Measurements from ENCODE around the gene TECPR1.

Gene TECPR1

DNA sequence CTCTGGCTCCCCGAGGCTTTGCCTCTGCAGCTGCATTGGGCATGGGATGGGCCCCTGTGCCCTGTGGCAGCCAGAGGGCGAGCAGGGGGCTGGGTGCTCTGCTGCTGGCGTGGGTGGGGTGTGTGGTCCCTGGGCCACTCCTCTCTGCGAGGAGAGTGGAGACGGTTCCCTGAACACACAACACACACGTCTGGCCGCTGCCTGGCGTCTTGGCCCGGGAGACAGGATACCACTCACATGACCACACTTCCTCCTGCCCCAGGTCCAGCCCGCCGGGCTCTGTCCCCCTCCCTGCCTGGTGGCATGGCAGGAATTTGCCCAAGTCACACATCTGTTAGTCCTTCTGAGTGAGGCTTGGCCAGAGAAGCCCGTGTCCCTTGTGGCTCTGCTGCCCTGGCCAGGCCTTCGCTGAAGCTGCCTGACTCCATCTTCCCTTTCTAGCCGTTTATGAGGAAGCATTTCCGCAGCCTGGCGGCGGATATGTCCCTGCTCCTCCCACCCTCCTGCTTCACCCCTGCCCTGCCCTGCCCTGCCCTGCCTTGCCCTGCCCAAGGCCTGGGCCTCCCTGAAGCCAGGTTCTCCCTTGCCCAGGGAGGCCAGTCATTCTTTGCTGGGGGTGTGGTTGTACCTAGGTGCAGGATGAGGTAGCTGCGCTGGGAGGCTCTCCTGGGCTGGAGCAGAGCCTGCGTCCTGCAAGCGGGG is 32.5 kb upstream of the TECPR1 start:
- no peak for FAIRE-seq

DNA sequence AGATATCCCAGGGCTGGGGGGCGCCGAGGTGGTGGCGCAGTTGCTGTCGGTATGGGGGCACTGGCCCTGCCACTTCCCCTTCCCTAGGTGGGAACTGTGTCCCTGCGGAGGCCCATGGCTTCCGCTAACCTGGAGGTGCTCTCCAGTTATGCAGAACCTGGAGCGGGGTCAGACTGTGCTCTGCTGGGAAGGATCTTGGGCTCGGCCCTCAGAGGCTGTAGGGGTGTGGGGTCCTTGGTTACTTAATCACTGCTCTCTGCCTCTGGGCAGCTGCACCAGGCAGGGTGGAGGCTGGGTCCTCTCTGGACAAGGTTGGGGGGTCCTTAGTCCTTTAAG is 31.8 kb upstream of the TECPR1 start:
- no peak for FAIRE-seq

DNA sequence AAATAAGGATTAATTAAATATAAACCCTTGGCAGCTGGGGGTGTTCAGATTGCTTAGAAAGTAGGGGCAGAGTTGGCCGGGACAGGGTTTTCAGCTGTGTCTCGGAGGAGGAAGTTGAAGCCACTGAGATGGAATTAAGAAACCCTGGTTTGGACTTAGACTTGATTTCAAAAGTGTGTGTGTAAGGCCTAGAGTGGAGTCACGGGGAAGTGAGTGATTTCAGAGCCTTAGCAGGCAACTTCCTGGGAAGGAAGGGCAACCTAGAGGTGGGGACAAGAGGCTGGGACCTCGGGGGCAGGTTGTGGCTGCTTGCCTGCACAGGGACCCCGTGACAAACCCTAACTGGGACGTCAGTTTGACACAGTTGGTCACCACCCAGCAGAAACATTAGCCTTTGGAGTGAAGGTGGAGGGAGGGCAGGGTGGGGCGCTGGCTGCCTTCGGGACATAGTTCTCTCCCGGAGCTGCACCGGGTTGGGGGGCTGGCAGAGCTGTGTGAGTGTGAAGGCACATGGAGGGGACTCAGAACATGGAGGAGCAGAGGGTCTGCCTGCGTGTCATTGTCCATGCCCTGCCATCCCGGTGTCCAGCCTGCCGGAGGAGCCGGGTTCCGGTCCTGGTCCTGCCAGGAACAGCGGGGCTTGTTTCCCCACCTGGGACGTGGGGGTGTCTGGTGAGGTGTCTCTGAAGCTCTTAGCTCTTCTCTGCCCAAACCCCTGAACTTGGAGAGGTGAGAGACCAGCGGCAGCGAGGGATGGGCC is 31.3 kb upstream of the TECPR1 start:
- FAIRE-seq = no peak

DNA sequence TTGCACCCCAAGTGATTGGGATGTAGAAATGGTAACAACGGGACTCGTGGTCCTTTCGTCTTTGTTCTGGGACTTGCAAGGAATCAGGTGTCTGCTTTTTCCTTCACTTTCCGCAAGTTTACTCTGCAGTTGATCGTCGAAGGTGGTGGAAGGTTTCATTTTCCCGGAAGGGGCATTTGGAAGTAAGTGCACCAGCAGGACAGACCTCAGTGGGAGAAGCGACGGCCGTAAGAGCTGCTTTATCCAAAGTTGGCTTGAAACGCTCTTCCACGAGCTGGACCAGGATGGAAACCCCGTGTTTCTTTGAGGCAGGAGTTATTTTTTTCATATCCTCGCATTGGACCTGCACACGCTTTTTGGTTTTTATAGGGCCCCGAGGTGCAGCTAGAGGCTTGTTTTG is 30.7 kb upstream of the TECPR1 start:
- FAIRE-seq = no peak

DNA sequence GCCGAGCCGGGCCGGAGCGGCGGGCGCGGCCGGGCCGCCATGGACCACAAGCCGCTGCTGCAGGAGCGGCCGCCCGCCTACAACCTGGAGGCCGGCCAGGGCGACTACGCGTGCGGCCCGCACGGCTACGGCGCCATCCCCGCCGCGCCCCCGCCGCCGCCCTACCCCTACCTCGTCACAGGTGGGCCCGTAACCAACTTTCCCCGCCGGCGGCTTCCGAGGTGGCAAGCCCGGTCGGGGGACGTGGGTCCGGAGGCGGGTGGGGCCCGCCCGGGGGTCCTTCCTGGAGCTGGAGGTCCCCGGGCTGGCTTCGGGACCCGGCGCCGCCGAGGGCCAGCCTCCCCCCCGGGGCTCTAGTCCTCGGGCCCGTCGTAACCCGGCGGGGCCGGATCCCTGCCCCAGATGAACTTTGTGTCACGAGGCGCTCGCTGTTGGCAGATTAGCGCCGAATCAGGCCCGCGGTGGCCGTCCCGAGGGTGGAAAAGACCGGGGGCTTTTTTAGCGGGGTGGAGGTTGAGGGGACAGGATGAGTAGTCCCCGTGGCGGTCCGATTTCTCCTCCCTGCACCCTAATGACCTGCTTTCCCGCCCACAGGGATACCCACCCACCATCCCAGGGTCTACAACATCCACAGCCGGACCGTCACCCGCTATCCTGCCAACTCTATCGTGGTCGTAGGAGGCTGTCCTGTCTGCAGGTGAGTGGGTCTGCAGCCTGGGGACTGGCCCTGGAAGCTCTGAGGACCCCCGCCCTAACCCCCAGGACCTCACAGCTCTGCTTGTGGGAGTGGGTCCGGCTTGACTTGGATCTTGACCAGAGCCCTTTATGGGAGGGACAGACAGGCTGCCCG is 29.9 kb upstream of the TECPR1 start:
- FAIRE-seq = no peak

DNA sequence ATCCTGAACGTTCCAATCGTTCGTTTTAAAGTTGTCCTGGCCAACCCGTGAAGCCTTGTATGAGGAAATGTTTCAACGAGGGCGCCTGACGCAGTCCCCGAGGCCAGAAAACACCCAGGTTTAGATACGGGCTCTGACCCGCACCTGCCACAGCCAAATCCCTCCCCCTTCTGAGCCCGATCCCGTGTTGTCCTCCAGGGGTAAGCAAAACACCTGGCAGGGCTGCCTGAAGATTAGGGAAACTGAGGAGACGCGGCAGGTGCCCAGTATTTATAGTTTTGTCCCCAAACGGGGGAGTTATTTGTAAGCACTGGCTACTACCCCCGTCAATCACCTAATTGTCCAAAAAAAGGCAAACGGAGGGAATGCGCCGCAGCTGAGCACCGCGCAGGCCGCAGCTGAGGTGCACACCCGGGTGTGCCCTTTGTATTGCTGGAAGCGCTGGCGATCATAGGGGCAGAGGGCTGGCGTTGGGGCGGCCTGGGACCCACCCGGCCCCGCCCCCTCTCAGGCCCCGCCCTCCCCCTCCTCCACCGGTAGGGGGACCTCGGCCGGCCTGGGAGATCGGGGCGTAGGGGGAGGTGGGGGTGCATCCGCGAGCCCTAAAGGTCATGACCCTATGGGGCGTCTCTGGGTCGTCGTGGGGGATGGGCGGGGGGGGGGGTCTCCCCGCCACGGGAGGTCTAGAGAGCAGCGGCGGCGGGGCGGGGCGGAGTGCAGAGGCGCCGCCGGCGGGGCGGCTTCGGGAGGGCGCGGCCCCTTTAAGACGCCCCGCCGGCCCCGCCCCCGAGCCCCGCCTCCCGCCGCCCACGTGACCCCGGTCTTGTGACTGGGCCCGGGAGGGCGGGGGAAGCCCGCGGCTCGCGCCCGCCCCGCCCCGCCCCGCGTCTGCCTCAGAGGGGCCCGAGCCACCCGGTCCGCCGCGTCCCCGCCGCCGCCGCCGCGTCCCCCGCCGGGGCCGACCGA is 29.0 kb upstream of the TECPR1 start, which contains the start of gene BRI3:
TSS of gene BRI3 (plus strand) at position 896 of the 966 bp plus-strand sequence. CDS start 110 bp downstream, outside the sequence.
- peak; percentile 43 for FAIRE-seq

DNA sequence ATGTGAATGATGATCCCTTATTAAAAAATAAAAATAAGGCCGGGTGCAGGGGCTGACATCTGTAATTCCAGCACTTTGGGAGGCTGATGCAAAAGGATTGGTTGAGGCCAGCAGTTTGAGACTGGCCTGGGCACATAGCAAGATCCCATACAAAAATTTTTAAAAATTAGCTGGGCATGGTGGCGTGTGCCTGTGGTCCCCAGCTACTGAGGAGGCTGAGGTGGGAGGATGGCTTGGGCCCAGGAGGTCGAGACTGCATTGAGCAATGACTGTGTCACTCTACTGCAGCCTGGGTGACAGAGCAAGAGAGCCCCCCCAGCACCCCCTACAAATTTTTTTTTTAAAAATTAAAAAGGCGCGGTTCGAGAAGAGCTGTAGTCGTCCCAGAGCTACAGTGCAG is 28.3 kb upstream of the TECPR1 start:
- no peak for FAIRE-seq

DNA sequence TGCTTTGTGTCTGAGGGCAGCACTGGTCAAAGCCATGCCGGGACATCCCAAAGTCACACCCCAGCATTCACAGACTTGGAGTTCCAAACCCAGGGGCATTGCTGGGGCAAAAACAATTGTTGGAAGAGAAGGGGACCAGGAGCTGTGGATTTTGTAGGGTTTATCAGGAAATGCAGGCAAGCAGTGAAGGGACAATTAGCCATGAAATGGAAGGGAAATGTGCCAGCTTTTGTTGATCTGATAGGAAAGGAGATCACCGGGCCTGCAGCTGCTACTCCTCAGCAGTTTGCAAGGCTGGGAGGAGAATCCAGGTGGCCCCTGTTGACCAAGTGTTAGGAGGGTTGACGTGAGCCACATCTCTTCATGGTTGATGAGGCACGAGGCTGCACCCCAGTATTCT is 26.9 kb upstream of the TECPR1 start:
- no peak for FAIRE-seq

DNA sequence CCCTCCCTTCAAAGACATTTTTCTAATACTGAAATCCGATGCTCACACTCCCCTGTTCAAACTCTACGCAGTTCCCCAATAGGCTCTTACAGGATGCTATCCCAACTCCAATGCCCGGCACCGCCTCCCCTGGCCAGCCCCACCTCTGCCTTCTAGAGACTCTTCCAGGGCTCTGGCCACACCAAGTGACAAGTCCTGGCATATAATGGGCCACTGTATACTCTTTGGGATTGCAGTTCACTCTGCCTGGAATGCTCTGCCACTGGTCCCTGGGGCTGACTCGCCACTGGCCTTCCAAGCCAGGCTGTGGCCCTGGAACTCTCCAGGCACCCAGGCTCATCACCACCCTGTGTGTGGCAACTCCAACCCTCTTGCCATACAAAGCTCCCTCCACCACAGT is 26.4 kb upstream of the TECPR1 start:
- FAIRE-seq = no peak

DNA sequence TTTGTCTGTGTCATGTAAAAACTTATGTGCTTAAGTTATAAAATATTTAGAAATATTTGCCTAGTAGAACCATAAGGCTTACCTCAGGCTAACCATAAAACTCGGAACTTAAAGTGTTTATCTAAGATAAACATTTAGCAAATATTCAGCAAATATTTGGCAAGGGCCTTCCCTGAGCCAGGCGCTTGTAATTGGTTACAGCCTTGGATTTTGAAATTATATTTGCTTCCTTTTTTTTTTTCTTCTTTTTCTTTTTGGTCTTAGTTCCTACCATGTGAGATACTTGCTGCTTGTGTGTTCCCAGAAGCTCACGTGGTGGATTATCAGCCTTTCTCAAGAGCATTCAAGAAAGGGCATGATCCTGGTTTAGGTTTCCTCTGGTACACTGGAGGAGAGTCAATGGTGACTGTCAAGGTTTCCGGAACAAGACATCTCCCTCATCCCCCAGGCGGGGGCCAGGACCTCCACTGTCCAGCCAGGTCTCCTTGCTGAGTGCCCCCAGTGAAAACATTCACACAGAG is 24.3 kb upstream of the TECPR1 start:
- peak; percentile 27 for FAIRE-seq

DNA sequence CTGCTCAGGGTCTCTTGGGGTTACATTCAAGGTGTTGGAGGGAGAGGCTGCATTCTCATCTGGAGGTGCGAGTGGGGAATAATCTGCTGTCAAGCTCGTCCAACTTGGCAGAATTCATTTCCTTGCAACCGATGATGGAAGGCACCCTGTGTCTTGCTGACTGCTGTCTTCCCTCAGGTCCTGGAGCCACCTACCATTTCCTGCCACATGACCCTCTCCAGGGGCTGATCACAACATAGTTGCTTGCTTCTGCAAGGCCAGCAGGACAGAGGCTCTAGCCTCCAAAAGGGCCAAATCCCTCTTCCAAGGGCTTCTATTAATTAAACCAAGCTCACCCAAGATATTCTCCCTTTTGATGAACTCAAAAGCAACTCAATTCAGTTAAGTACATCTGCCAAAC is 15.3 kb upstream of the TECPR1 start:
- FAIRE-seq = no peak

DNA sequence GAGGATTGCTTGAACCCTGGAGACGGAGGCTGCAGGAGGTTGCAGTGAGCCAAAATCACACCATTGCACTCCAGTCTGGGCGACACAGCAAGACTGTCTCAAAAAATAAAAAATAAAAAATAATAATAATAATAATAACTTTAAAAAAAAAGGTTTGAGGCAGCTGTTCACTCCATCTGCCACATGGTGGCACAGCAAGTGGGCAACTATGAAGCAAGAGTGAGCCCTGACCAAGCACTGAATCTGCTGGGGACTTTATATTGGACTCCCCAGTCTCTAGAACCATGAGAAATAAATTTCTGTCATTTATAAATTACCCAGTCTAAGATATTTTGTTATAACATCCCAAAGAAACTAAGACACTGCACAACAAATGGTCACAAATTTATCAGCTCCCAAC is 14.8 kb upstream of the TECPR1 start:
- no peak for FAIRE-seq

DNA sequence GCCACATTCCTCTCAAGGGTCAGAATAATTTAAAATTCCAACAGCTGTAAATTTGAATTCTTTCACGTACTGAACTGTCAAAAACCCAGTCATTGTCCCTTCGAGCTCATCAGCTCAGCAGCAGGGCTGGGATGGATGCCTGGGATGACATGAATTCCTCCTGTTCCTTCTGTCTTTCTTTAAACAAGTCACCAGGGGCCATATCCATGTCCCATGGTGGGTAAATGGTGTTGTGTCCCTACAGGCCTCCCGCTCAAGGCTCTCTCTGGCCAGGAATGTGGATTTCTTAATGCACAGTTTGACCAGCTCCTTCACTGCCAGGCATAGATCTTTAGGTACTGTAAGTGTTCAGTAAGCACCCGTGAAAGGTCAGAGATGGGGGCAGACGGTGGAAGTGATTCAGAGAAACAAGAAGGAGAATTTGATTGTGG is 13.8 kb upstream of the TECPR1 start:
- FAIRE-seq = no peak

DNA sequence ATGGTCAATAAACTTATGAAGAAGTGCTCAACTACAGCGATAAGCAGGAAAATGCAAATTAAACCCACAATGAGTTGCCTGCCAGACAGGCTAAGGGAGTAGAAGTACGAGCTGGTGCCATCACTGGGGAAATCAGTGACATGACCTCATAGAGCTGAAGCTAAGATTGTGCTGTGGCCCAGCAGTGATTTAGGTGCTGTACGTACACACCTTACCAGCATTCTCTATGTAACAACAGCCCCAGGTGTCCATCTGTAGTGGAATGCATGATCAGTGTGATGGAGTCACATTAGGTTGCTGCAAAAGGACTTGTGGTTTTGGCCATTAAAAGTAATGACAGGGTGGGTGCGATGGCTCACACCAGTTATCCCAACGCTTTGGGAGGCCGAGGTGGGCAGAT is 5.7 kb upstream of the TECPR1 start:
- no peak for FAIRE-seq

DNA sequence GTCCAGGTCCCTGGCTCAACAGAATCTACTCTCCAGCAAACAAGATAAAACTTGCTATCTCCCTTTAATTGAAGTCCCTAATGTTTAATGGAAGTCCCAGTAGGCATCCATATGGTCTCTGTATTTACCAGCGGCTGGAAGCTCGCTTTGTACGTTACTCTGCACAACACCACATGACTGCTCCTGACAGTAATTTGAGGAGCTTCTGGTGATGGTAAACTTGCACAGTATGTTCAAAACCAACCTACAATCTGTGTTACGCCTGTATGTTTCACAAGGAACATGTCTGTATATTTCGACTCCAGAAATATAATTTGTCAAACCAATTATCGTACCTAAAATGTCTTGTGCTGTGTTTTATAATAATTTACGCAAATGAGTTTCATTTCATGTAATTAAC is 4.4 kb upstream of the TECPR1 start:
- FAIRE-seq = no peak

DNA sequence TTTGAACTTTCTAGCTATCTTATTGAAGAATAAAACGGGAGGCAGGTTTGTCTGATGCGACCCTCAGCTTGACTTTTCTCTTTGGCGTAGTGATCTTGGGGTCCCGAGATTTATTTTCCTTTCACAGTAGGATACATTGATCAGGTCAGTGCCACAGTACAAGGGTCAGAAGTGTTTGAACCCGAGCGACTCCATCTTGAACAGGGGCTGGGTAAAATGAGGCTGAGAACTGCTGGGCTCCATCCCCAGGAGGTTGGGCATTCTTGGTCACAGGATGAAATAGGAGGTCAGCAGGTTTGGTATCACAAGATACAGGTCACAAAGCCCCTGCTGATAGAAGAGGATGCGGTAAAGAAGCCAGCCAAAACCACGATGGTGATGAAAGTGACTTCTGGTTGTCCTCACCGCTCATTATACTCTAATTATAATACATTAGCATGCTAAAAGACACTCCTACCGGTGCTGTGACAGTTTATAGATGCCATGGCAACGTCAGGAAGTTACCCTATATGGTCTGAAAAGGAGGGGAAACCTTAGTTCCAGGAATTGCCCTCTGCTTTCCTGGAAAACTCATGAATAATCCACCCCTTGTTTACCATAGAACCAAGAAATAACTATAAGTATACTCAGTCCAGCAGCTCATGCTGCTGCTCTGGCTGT is 3.0 kb upstream of the TECPR1 start:
- no peak for FAIRE-seq

DNA sequence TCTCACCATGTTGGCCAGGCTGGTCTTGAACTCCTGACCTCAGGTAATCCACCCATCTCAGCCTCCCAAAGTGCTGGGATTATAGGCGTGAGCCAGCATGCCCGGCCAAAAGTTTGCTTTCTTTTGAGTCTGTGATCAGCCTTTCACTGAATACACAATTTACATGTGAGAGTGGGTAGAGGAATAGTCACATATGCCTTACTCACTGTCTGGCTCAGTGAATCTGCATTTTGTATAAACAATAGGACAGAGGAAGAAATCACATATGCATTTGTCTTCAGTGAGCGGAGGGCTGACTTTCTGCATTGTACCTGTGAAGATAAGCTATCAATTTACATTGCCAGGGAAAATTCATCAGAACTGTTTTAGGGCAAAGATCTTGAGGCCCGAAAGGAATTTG is 2.5 kb upstream of the TECPR1 start:
- FAIRE-seq = no peak

DNA sequence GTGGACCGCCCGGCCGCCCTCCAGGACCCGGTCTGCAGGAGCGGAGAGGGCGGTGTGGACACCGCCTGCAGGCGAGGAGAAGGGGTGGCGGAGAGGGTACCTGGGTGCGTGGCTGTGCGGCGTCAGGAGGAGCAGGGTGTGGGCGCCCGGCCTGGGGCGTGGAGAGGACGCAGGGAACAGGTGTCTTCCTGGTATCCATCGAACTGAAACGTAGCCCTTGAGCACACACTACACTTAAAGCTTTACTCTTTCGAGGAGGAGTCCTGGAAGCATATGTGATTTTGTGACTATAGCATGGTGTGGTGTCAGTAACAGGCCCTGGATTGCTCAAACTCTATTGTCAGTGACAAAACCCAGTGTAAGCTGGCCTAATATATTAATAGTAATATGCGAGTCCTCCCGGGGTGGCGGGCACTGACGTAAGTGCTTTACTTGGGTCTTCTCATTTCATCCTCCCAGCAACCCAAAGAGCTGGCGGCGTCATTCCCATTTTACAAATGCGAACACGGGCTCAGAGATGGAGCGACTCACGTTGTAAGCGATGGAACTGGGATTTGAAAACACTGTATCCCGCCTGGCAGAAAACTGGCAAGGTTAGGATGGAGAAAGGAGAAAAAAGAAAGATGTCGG is 508 bp upstream of the TECPR1 start:
- no peak for FAIRE-seq

DNA sequence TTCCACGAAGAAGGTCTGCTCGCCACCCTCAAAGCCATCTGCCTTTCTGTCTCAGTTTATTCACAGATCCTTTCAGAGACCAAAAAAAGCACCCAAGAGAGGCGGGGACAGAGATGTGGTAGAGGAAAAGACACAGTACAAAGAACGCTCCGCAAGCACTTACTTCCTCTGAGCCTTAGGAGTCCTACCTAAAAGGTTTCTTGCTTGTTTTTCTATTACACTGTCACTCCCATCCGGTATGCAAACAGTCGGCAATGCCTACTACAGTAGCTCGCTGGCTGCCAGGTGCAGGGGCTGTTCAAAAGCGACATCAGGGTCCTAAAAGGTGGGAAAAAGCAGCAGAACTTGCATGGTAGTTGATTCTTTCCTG is 816 bp downstream of the TECPR1 start:
- no peak for FAIRE-seq

DNA sequence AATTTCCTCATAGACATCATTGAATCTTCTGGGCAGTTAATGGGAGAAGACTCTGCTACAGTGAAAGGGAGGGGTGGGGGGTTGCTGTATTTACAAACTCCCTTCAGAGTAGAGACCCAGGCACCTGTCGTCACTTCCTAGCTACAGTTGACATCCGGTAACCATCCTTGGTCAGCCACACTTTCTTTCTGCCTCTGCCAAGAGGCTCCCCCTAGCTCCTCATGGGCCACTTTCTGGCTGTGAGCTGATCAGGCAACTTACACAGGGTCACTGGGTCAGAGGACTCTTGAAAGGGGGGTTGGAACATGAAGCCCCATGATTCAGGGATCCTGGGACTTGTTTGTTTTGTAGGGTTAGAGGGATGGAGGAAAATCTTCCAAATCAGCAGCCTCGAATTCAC is 1.2 kb downstream of the TECPR1 start:
- no peak for FAIRE-seq

DNA sequence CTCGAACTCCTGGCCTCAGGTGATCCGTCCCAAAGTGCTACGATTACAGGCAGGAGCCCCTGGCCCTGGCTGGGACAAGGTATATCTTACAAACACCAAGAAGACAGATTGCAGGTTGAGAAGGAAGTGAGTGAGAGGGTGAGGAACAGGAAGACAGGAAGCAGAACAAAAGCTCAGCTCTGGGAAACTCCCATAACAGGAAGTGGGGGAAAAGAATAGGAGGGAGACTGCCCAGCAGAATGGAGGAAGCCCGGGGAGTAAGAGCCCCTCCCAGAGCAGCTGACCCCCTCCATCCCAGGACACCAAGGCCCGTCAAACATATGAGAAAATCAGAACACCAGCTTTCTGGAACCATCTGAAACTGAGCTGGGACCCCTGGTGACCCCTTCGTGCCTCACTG is 2.9 kb downstream of the TECPR1 start:
- FAIRE-seq = no peak
